Loucy (cell line): ENCODE results near the gene TRAP1.
"Not testable (repeated sequence)": the region's sequence is repeated elsewhere in the genome, so short reads cannot be mapped to it uniquely, and the experiment has no call there.

Experiments
- H2AFZ ChIP-seq: fragments of 200-600 bp; sonication (generic); 2 replicates; pipeline ENCODE4 v1.6.0; 2016; ENCODE audit warnings: antibody characterized with exemption, mild to moderate bottlenecking, low read length, moderate library complexity
- H3F3A ChIP-seq: fragments of 200-600 bp; 2 replicates; pipeline ENCODE4 v1.6.0; 2016; ENCODE audit warnings: antibody characterized with exemption, low read depth, mild to moderate bottlenecking
- H3K27me3 ChIP-seq: fragments of 200-600 bp; sonication (generic); 2 replicates; pipeline ENCODE4 v1.6.1; 2014; ENCODE audit warnings: low read length, mild to moderate bottlenecking; ENCODE audit not compliant: insufficient read depth, poor library complexity, severe bottlenecking
- H3K36me3 ChIP-seq: fragments of 200-600 bp; sonication (generic); 2 replicates; pipeline ENCODE4 v1.6.1; 2016; ENCODE audit warnings: low read length; ENCODE audit not compliant: insufficient read depth
- H3K4me1 ChIP-seq: fragments of 200-600 bp; sonication (generic); 2 replicates; pipeline ENCODE4 v1.5.1; 2014; ENCODE audit warnings: low read length, mild to moderate bottlenecking; ENCODE audit not compliant: insufficient read depth, poor library complexity, severe bottlenecking
- H3K4me2 ChIP-seq: fragments of 200-600 bp; sonication (generic); 2 replicates; pipeline ENCODE4 v1.6.0; 2014; ENCODE audit warnings: antibody characterized with exemption, low read length, low read depth, mild to moderate bottlenecking; ENCODE audit not compliant: poor library complexity, severe bottlenecking
- H3K4me3 ChIP-seq: fragments of 200-600 bp; sonication (generic); 2 replicates; pipeline ENCODE4 v1.5.1; 2014; ENCODE audit warnings: low read length, mild to moderate bottlenecking, mixed read lengths; ENCODE audit not compliant: poor library complexity, severe bottlenecking
- H3K79me2 ChIP-seq: fragments of 200-600 bp; sonication (generic); 2 replicates; pipeline ENCODE4 v1.6.1; 2014; ENCODE audit warnings: low read length; ENCODE audit not compliant: insufficient read depth
- H3K9ac ChIP-seq: fragments of 200-600 bp; sonication (generic); 2 replicates; pipeline ENCODE4 v1.6.0; 2014; ENCODE audit warnings: mild to moderate bottlenecking, low read depth, low read length, moderate library complexity; ENCODE audit not compliant: poor library complexity, severe bottlenecking
- H3K9me2 ChIP-seq: fragments of 200-600 bp; sonication (generic); replicated peaks from 2 replicates; pipeline ENCODE4 v1.6.1; 2016; ENCODE audit warnings: low read depth, low read length, mixed read lengths
- H3K9me3 ChIP-seq: fragments of 200-600 bp; sonication (generic); 2 replicates; pipeline ENCODE4 v1.6.1; 2014; ENCODE audit warnings: mild to moderate bottlenecking, antibody characterized with exemption, low read length, low read depth; ENCODE audit not compliant: insufficient read depth
- H4K20me1 ChIP-seq: fragments of 200-600 bp; sonication (generic); 2 replicates; pipeline ENCODE4 v1.6.0; 2014; ENCODE audit warnings: antibody characterized with exemption, low read length, mild to moderate bottlenecking; ENCODE audit not compliant: insufficient read depth, poor library complexity, severe bottlenecking
- CTCF ChIP-seq: fragments of 200-600 bp; sonication (generic); conservative IDR thresholded peaks from 2 replicates; pipeline ENCODE4 v1.5.1; 2014; ENCODE audit warnings: mild to moderate bottlenecking, antibody characterized with exemption, low read length
- EZH2phosphoT487 ChIP-seq: fragments of 200-600 bp; IDR thresholded peaks from 2 replicates; pipeline ENCODE4 v1.6.1; 2018; ENCODE audit warnings: antibody characterized with exemption, mild to moderate bottlenecking, moderate library complexity, borderline replicate concordance

Gene TRAP1

GRCh38 chr16:3611146-3611975, 106.0 kb downstream of the TRAP1 start, which contains the start of gene SLX4:
TSS of gene SLX4 (minus strand) at chr16:3611606. CDS start at chr16:3608964, 2,642 bp downstream.
- Histone ChIP-seq H3F3A (peaks cover 2% of the 10 kb centered on the region; the same call in 1 of the 2 replicates), H3K27me3 (no peaks in the 10 kb centered on the region), H3K9me2 (no peaks in the 10 kb centered on the region), H3K36me3 (no peaks in the 10 kb centered on the region), H3K4me2 (peak within 1 kb of the TSS; percentile 90), H2AFZ (peak within 1 kb of the TSS; percentile 84), H3K4me1 (peaks cover 33% of the 10 kb centered on the region), H3K79me2 (peaks cover 56% of the 10 kb centered on the region), H3K4me3 (peak within 1 kb of the TSS; percentile 98), H3K9ac (peak within 1 kb of the TSS; percentile 97), H4K20me1 (no peaks in the 10 kb centered on the region), H3K9me3 (no peaks in the 10 kb centered on the region)
- no peak for TF ChIP-seq EZH2phosphoT487
- TF ChIP-seq CTCF = no peak

GRCh38 chr16:3610698-3611145, 106.6 kb downstream of the TRAP1 start:
- TF ChIP-seq EZH2phosphoT487 = no peak
- no peak for TF ChIP-seq CTCF
- peaks cover 51% of the 10 kb centered on the region for H3K79me2 ChIP-seq
- H3K9me3 ChIP-seq = no peaks in the 10 kb centered on the region
- H3K9ac ChIP-seq = peak overlapping the region; percentile 89
- H4K20me1 ChIP-seq = no peaks in the 10 kb centered on the region
- no peak overlapping the region for H2AFZ ChIP-seq
- peak overlapping the region; percentile 90 for H3K4me2 ChIP-seq
- H3K36me3 ChIP-seq = no peaks in the 10 kb centered on the region
- peak overlapping the region; percentile 98 for H3K4me3 ChIP-seq
- no peaks in the 10 kb centered on the region for H3K27me3 ChIP-seq
- H3F3A ChIP-seq = peaks cover 2% of the 10 kb centered on the region; the same call in 1 of the 2 replicates
- H3K9me2 ChIP-seq = no peaks in the 10 kb centered on the region
- H3K4me1 ChIP-seq = peaks cover 32% of the 10 kb centered on the region

- peaks cover 2% of the 10 kb centered on the region; the same call in 1 of the 2 replicates for H3F3A ChIP-seq
- H3K9me3 ChIP-seq = no peaks in the 10 kb centered on the region
- peak overlapping the region; percentile 98 for H3K4me3 ChIP-seq
- H3K4me2 ChIP-seq = peak overlapping the region; percentile 90
- H3K9me2 ChIP-seq = no peaks in the 10 kb centered on the region
- H3K79me2 ChIP-seq = peaks cover 44% of the 10 kb centered on the region
- TF ChIP-seq EZH2phosphoT487 (no peak), CTCF (no peak)
- peak overlapping the region; percentile 89 for H3K9ac ChIP-seq
- H2AFZ ChIP-seq = no peak overlapping the region
- peaks cover 26% of the 10 kb centered on the region for H3K4me1 ChIP-seq
- H3K36me3 ChIP-seq = no peaks in the 10 kb centered on the region
- H3K27me3 ChIP-seq = no peaks in the 10 kb centered on the region
- H4K20me1 ChIP-seq = no peaks in the 10 kb centered on the region
Measured at GRCh38 chr16:3609895-3610697, 107.2 kb downstream of the TRAP1 start.

GRCh38 chr16:3608976-3609375, 108.3 kb downstream of the TRAP1 start:
- Histone ChIP-seq H3K4me1 (peaks cover 23% of the 10 kb centered on the region), H3K79me2 (peaks cover 33% of the 10 kb centered on the region)
- H3K9me3 ChIP-seq, H3K4me2 ChIP-seq, H2AFZ ChIP-seq, H4K20me1 ChIP-seq, H3K36me3 ChIP-seq, H3K9ac ChIP-seq, H3K4me3 ChIP-seq, H3K9me2 ChIP-seq, H3K27me3 ChIP-seq, H3F3A ChIP-seq: not testable (repeated sequence)
